Measurements from ENCODE around the gene CAMK2B.

- TF ChIP-seq POLR2A (IDR thresholded peaks at IDR 0.05): no peak
- TF ChIP-seq CTCF (IDR thresholded peaks at IDR 0.05 in 4 of 5, conservative IDR thresholded peaks at IDR 0.05 in 1 of 5): no peak
Measured at GRCh38 chr7:44212581-44213184, 112.7 kb downstream of the CAMK2B start.

Data from gastrocnemius medialis (tissue), 4 donors.